ENCODE measurements around the gene HINT3.

DNA sequence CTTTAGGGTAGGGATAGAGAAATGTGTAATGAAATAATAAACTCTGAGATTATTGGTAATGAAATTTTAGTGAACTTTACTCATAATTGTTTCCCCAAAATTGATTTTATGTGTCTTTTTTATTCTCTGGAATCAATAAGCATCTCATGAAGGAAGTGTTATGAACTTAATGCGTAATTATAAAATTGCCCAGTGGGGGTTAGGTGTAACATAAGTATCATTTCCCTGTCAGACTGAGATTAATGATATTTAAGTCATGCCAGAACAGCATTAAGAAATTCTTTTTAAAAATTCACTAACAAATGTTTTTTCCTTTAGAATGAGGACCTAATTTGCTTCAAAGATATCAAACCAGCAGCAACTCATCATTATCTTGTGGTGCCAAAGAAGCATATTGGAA lies 10.0 kb downstream of the HINT3 start:
- TF ChIP-seq, protein P1, sequence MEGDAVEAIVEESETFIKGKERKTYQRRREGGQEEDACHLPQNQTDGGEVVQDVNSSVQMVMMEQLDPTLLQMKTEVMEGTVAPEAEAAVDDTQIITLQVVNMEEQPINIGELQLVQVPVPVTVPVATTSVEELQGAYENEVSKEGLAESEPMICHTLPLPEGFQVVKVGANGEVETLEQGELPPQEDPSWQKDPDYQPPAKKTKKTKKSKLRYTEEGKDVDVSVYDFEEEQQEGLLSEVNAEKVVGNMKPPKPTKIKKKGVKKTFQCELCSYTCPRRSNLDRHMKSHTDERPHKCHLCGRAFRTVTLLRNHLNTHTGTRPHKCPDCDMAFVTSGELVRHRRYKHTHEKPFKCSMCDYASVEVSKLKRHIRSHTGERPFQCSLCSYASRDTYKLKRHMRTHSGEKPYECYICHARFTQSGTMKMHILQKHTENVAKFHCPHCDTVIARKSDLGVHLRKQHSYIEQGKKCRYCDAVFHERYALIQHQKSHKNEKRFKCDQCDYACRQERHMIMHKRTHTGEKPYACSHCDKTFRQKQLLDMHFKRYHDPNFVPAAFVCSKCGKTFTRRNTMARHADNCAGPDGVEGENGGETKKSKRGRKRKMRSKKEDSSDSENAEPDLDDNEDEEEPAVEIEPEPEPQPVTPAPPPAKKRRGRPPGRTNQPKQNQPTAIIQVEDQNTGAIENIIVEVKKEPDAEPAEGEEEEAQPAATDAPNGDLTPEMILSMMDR (conservative IDR thresholded peaks at IDR 0.05; ENCODE audit: low read length): peak; percentile 31
- no peak for TF ChIP-seq EZH2phosphoT487 (IDR thresholded peaks at IDR 0.05; ENCODE audit: borderline replicate concordance)
